HG03045 (cell line): ENCODE measurements around the gene DRAXIN.
"Not testable (repeated sequence)": the region's sequence is repeated elsewhere in the genome, so short reads cannot be mapped to it uniquely, and the experiment has no call there.

Experiments used
- ATAC-seq: cut with Tn5 transposase; IDR thresholded peaks from one replicate; pipeline ENCODE4 v1.9.1; 2021; ENCODE audit warnings: mild to moderate bottlenecking, moderate library complexity; ENCODE audit not compliant: unreplicated experiment

DRAXIN gene

GRCh38 chr1:11691302-11691914 is at the start of gene DRAXIN:
DRAXIN (plus strand) TSS chr1:11691710; CDS start chr1:11706259, 14,549 bp downstream.
- ATAC-seq, result no peak

GRCh38 chr1:11641776-11642305 is 49.7 kb upstream of the DRAXIN start:
- no peak for ATAC-seq

GRCh38 chr1:11642418-11643017 is 49.0 kb upstream of the DRAXIN start:
- ATAC-seq, result not testable (repeated sequence)

GRCh38 chr1:11643782-11644181 is 47.7 kb upstream of the DRAXIN start:
- ATAC-seq, result no peak

GRCh38 chr1:11645270-11645669 is 46.2 kb upstream of the DRAXIN start:
- no peak for ATAC-seq

GRCh38 chr1:11645670-11646265 is 45.7 kb upstream of the DRAXIN start:
- no peak for ATAC-seq

GRCh38 chr1:11646317-11646716 is 45.2 kb upstream of the DRAXIN start:
- ATAC-seq, result no peak

GRCh38 chr1:11647333-11647732 is 44.2 kb upstream of the DRAXIN start:
- no peak for ATAC-seq

GRCh38 chr1:11648039-11648438 is 43.5 kb upstream of the DRAXIN start:
- no peak for ATAC-seq

GRCh38 chr1:11648732-11649158 is 42.8 kb upstream of the DRAXIN start:
- ATAC-seq, result no peak

GRCh38 chr1:11649237-11649623 is 42.3 kb upstream of the DRAXIN start:
- no peak for ATAC-seq

GRCh38 chr1:11649624-11650330 is 41.7 kb upstream of the DRAXIN start:
- ATAC-seq, result no peak

- no peak for ATAC-seq
Observed at GRCh38 chr1:11650331-11650991, 41.0 kb upstream of the DRAXIN start.

GRCh38 chr1:11651017-11651416 is 40.5 kb upstream of the DRAXIN start:
- ATAC-seq, result no peak

GRCh38 chr1:11652203-11652780 is 39.2 kb upstream of the DRAXIN start:
- no peak for ATAC-seq

GRCh38 chr1:11653101-11653860 is 38.2 kb upstream of the DRAXIN start:
- ATAC-seq, result no peak

GRCh38 chr1:11653861-11654136 is 37.7 kb upstream of the DRAXIN start:
- ATAC-seq, result no peak

- ATAC-seq, result peak; percentile 78
Observed at GRCh38 chr1:11654137-11654938, 37.2 kb upstream of the DRAXIN start, which contains the start of the genes FBXO2 and FBXO44. FBXO2 (minus strand) TSS chr1:11654429; CDS start chr1:11654340, 89 bp downstream. FBXO44 (plus strand) TSS chr1:11654877; CDS start chr1:11655836, 959 bp downstream.
